Stimulated activated CD8-positive, alpha-beta memory T cell treated with anti-CD3 and anti-CD28 coated beads, Interleukin-4, amount 100 ng/mL, for 1 hour (primary cell): Measurements from ENCODE around the gene STK11.

Source experiments
- DNase-seq, 2 donors: peaks; one replicate each; pipeline ENCODE4 v3.0.0-alpha.2; 2020; ENCODE audit warnings: low read depth in 2 of 2, low spot score in 1 of 2

STK11 gene, protein sequence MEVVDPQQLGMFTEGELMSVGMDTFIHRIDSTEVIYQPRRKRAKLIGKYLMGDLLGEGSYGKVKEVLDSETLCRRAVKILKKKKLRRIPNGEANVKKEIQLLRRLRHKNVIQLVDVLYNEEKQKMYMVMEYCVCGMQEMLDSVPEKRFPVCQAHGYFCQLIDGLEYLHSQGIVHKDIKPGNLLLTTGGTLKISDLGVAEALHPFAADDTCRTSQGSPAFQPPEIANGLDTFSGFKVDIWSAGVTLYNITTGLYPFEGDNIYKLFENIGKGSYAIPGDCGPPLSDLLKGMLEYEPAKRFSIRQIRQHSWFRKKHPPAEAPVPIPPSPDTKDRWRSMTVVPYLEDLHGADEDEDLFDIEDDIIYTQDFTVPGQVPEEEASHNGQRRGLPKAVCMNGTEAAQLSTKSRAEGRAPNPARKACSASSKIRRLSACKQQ

DNA sequence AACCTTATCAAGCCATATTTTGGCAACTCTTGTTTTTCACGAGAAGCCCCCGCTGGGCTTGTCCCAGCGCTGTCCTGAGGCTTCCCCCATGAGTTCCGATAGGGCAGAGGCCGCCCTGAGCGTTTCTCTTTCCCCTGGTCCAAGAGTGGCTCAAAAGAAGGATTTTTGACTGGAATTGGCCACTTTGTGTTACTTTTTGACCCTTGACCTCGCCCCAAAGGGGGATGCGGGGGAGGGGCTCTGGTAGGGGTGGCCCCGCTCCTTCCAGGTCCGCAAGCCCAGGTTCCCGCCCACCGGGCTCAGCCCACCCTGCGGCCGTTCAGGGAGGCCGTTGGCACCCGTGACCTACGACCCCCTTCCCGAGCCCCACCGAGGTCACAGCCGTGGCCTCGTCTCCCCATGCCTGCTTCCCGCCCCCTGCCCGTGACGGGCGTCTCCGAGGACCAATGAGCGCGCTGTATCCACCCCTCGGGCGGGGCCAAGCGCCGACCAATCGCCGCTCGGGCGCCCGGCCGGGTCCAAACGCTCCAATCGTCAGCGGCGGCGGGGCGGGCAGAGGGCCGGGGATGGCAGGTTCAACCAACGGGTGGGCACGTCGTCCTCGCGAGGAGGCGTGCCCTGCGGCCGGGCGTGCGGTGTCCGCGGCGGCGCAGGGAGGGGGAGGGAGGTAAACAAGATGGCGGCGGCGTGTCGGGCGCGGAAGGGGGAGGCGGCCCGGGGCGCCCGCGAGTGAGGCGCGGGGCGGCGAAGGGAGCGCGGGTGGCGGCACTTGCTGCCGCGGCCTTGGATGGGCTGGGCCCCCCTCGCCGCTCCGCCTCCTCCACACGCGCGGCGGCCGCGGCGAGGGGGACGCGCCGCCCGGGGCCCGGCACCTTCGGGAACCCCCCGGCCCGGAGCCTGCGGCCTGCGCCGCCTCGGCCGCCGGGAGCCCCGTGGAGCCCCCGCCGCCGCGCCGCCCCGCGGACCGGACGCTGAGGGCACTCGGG lies at the start of gene STK11:
TSS of gene STK11 (plus strand) at position 665 of the 986 bp plus-strand sequence. CDS start 1,136 bp downstream, outside the sequence.
- DNase-seq = peak; percentile 96 to 99

DNA sequence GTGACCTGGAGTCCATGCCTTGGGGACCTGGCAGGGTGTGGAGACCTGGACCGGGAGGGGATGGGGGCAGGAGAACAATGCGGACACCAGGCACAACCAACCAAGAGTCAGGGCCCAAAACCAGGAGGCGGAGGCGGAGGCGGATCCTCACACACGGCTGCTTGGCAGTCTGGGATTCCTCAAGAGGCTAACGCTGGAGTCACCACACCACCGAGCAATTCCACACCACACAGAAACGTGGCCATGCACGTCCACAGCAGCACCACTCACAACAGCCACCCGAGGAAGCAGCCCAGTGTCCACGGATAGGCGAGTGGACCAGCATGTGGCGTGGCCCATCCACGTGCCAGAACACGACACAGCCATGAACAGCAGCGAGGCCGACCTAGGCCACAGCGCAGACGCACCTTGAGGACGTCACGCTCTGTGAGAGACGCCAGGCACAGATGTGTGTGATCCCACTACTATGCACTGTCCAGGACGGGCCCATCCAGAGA lies 49.2 kb upstream of the STK11 start:
- no peak for DNase-seq

DNA sequence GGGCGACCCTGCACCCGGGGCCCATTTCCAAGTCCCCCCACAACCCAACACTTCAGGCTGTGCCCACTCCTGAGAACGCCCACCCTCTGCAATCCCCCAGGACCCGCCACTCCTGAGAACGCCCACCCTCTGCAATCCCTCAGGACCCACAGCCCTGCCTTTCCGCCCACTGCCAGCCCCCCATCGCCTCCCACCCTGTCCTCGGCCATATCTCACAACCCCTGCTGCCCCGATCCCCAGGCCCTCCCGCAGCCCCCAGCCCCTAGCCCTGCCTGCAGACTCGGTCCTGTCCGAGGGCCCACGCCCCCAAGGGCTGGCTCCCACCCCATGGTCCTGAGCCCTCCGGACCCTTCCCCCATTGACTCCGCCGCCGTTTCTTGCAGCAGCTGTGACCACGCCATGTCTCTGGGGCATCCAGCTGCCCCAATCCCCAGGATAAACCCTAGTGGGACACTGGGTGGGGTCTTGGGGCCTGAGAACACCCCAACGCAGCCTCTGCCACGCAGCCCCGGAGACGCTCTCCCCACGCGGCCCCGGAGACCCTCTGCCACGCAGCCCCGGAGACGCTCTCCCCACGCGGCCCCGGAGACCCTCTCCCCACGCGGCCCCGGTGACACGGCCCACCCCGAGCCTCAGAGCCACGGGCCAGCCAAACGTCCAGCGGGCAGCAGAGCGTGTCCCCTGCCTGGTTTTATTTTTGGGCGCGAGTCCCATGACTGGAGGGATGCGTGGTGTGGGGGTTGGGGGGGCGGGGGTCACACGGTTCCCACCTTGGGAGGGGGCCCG lies 48.6 kb upstream of the STK11 start:
- no peak for DNase-seq

DNA sequence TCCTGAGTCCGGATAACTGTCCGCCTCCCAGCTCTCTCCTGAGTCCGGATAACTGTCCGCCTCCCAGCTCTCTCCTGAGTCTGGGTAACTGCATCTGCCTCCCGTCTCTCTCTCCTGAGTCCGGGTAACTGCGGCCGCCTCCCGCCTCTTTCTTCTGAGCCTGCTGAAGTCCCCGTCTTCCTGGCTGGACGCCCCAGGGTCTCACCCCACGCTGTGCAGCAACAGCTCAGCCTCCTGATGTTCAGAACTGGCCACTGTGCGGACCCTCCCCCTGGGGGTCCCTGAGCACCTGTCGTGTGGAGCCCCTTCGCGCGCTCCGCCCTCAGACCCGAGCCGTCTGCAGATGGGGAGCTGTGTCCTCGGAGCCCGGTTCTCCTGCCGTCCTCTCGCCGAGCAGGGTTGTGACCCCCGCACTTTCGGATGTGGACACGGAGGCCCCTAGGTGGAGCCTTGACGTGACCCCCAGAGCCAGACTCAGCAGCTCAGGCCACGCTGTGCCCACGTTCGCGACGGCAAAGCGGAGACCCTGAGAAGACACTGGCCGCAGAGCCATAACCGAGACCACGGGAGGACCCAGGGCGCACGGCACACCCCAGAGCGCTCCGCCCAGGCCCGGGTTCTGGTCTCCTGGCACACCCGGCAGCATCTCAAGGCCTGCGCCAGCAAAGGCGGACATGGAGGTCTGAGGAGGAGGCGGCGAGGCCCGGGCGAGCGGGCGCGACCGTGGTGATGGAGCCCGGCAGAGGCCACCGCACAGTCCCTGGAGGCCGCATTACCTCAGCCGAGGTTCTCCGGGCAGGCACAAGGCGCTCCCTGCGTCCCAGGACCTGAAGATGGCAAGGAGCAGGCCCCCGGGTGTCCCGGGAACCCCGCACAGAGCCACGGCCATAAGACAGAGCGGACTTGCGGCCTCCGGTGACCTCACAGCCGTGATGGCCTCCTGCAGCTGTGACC lies 47.4 kb upstream of the STK11 start:
- DNase-seq = no peak

DNA sequence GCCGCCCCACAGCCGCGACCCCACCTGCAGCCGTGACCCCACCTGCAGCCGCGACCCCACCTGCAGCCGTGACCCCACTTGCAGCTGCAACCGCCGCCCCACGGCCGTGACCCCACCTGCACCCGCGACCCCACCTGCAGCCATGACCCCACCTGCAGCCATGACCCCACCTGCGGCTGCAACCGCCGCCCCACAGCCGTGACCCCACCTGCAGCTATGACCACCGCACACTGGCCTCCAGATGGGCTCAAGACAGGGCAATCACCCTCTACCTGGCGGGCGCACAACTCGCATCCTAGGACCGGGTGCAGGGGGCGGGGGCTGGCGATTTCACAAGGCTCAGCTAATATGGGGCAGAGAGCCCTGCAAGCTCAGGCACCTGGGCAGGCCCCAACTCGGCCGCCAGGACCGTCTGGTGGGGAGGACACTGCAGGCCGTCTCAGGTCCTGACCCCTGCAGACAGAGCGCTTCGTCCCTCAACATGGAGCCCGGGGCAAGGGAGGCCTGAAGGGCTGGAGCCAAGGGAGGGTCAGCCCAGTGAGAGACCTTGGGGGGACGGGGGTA lies 46.6 kb upstream of the STK11 start:
- DNase-seq = no peak

DNA sequence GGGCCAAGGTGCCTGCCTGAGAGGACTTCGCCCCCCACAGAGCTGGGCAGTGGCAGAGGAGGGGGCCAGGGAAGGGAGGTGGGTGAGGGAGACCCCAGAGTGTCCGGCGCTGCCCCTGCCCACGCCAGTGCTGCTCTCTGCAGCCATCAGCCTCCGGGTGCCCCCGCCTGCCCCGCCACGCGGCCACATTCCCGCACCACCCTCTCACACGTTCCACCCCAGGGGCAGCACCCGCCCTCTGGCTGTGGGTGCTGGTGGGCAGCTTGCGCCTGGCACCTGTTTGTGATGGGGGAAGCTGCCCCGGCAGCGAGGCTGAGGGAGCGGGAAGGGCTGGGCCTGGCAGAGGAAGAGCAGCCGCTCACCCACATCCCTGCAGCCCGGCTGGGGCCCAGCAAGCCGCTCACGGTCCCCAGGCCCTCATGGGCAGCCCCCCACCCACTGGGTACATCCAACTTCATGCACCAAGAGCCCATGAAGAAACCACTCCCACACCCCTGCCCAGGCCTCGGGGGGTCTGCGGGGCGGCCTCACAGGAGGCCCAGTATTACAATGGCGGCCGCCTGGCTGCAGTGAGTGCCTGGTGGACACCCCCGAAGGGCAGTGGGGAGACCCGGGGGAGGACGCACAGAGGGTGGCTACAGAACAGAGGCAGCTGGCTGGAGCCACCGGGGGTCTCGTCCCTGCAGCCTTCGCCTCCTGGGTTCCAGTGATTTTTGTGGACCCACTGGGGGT lies 45.5 kb upstream of the STK11 start:
- no peak for DNase-seq

DNA sequence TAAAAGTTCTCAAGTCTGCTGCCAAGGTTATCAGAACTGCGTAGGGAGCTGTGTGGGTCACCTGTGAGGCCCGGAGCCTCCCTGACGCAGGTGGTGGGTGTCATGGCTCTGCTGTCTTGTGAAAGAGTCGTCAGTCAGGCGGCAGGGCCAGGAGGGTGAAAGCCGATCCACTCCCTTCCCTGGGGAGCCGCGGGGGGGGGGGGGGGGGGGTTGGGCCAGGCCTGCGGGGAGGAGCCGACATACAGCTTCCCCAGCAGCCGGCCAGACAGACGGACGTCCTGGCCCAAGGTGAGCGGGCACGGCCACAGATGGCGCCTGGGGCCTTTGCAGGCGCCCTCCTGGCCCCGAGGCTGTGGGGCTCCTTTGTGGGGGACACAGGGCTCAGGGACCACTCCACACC lies 43.9 kb upstream of the STK11 start:
- no peak for DNase-seq

DNA sequence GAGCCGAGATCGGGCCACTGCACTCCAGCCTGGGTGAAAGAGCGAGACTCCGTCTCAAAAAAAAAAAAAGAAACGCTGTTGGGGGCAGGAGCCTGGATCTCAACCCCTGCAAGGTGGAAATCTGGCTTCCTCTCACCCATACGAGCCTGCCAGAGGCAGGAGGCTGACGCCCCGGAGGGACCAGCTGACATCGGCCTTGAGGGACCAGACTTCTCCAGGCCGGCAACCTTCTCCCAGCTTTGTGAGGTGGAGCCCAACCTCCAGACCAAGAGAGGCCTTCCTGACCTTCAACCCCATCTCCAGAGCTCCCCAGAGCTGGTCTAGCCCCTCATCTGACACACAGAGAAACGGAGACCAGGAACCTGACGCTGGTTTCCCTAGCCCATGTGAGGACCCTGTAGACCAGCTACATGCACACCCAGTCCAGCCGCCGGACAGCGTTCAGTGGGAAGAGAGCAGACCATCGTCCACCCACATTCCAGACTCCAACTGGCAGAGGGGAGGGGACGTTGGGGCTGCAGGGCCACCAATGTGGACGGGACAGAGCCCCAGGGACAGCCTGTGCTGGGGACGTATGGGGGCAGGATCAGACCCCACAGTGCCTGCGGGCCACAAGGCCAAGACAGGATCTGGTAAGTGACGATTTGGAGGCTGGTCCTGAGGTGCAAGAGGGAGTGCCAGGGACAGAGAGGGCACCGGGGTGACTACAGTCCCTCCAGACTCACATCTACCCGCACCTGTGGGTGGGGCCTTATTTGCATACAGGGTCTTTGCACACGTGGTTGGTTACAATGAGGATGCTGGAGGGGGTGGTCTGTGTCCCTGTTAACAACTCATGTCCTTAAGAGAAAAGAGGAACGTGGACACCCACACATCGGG lies 42.9 kb upstream of the STK11 start:
- no peak for DNase-seq

DNA sequence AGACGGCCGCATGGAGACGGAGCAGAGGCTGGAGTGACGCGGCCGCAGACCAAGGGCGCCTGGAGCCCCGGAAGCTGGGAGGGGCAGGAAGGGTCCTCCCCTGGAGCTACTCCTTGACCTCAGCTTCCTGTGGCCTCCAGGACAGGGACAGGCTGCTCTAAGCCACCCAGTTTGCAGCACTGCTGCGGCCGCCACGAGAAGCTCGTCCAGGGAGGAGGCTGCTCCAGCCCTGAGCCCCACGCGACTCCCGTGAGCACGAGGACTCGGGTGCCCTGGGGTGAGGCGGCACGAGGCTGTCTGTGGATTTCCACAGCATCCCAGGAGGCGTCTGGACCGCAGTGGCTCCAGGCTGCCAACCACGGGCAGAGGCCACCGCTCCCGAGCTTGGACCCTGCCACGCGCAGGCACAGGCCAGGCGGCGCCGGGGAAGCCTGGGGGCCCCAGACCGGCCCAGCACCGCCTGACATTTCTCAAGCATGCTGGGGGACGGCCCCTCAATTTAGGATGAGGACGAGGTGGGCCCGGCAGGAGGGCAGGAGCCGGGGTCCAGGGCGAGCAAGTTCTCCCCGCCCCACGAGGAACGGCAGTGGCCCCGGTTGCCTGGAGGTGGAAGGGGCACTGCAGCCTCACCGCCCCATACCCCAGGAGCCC lies 42.2 kb upstream of the STK11 start:
- DNase-seq = no peak

DNA sequence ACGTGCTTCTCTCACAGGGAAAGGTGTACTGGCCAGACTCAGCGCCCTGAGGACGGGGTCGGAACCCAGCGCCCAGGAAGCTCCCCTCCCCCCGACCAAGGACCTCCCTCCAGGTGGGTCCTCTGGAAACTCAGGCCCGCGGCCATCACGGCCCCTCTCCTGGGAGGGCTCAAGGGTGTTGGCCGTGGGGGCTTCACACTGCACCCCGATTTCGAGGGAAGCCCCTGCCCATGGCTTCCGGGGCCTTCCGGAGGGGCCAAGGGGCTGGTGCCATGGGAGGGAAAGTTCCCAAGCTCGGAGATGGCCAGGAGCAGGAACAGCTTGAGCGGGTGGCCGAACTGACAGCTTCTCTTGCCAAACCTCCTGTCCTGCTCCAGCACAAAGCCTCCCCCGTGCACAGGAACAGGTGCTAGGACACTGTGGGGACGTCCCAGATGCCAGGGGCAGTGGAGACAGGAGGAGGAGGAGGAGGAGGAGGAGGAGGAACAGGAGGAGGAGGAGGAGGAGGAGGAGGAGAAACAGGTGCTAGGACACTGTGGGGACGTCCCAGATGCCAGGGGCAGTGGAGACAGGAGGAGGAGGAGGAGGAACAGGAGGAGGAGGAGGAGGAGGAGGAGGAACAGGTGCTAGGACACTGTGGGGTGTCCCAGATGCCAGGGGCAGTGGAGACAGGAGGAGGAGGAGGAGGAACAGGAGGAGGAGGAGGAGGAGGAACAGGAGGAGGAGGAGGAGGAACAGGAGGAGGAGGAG lies 41.5 kb upstream of the STK11 start:
- DNase-seq = no peak

DNA sequence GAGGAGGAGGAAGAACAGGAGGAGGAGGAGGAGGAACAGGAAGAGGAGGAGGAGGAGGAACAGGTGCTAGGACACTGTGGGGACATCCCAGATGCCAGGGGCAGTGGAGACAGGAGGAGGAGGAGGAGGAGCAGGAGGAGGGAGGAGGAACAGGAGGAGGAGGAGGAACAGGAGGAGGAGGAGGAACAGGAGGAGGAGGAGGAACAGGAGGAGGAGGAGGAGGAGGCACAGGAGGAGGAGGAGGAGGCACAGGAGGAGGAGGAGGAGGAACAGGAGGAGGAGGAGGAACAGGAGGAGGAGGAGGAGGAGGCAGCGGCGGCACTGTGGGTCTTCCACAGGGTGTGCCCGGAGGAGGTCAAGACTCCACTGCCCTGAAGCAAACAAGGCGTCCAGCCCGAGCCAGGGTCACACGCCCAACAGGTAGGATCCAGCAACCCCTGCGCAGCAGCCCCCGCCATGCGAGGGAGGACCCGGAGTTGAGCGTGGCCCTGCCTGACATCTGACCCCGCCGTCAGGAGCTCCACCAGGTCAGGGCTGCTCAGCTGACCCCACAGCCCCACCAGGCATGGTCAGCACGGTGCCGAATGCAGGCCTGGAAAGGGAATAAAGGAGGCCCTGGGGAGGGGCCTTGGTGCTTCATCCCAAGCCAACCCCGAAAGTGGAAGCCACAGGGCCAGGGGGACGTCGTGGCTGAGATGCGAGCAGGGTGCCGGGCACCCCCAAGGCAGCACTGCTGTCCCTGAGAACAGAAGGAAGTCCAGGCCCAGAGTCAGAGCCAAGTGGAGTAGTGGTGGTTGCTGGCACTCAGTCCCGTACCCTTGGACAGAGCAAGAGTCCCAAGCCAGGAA lies 40.7 kb upstream of the STK11 start:
- DNase-seq = no peak

DNA sequence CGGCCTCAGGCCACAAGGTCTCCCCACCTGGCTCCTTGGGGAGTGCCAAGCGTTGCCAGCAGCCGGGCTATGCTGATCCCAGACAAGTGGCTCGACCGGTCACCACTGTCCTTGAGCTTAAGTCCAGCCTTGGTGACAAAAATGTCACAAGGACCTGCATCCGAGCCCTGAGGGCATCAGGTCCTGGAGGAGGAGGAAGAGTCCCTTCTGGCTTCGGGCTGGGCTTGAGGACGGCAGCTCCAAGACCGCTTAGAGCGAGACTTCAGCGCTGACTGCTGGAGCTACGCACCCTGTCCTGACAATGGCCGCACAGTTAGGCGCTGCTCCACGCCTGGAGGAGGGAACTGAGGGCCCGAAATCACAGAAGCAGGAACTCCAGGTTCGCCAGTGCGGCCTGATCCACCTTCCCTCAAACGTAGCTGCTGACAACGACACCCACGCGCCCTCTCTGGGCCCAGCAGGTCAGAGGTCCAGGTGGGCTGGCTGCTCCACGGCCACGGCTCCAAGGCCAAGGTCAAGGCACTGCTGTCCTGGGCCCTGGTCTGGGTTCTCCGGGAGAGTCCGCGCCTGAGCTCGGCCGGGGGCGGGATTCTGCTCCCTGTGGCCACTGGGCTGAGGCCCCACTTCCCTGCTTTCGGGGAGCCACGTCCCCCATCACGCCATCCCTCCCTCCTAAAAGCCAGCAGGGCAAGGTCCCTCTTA lies 38.6 kb upstream of the STK11 start:
- no peak for DNase-seq

DNA sequence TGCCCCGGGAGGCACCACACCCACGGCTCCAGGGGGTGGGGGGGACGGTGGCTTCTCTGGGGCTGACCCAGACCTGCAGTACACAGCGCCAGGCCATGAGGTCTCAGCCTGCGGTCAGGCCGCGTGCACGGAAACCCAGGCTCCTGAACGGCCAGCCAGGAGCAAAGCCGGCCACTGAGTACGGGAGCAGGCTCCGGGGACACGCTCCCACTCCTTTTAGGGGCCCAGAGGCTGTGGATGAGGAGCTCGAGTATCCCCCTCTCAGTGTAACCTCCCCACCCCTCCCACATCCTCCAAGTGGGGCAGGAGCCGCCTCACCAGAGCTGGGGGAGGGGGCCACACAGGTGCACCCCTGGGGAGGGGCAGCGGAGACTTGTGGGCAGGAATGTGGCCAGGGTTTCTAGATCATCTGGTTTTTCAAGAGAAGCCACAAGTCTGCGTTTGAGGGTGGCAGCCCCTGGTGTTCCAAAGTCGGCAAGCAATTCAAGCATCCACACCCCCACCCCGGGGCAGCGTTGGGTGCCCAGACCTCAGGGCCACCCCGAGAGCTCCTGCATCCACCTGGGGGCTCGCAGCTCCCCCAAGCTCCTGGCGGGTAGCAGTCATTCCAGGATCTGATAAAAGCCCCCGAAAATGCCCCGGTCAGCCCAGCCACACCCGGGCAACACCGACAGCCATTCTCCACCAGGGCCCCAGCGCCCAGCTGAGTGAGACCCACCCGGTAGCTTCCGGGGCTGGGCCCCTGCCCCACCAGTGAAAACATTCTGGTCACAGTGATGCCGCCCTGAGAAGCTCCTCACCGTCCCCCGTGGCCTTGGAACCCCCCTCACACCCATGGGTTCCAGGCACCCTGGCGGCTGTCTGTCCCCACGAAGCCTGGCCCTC lies 37.6 kb upstream of the STK11 start:
- DNase-seq = no peak
